ENCODE data around the gene TMEM129.

The TMEM129 gene

DNA sequence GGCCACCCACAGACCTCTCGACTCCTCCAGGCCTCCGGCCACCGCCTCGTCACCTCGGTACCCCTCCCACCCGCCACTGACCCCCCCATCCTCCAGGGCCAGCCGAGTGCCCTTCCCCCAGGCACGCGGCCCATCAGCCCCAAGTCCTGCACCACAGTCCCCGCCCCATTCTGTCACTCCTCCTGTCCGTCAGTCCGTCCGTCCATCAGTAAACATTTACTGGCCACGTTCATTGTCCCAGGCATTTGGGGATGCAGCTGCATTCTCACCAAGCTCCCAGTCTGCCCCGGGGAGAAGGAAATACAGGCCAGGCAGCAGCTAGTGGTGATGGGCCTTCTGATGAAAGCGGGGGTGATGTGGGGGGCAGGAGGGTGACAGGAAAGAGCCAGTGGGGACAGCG is 36.7 kb upstream of the TMEM129 start:
- FAIRE-seq = no peak

DNA sequence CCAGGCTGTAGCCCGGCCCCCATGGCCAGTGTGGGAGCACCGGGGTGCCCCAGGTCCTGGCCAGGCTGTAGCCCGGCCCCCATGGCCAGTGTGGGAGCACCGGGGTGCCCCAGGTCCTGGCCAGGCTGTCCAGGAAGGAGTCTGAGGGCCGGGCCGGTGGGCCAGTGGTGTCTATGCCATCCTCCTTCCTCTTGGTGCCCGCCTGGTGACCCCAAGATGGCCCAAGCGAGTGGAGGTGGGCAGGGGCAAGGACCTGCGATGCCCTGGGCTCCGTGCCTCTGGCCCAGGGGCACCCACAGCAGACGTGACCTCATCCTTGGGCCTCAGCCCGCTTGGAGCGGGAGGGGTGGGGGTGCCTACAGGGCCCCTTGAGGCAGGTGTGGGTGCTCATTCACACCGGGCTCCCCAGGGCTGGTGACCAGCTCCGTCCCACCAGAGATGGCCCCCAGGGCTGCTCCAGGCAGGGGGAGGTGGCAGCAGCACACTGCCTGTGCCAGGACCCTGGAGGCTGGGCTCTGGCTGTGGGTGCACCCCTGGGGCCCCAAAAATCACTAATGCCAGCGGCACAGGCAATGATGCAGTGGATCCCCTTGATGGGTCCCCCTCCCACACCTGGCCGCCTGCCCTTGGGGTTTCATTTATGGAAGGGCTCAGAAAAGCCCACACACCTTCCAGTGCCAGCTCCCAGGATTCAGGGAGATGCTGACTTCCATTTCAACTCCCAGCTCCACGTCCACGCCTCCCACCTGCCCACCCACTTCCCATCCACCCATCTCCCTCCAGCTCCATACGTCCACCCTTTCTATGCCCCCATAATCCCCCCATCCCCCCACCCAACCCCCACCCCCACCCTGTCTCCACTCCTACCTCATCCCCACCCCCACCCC is 36.0 kb upstream of the TMEM129 start:
- FAIRE-seq = no peak

DNA sequence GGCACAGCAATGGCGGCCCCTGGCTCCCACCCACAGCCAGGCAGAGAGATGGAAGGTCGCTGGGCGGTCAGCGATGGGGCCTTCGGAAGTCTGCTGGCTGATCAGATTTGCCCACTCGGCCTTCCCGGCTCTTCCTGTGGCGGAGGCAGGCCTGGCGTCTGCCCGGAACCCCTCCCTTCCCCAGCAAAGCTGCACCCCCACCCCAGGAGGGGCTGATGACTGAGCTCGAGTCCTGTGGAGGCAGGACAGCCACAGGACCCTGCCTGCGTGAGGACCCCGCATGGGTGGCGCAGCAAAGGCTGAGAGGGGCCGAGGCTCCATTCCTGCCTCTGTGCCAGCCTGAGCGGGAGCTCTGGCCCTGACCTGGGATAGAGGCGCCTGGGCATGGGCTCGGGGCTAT is 35.0 kb upstream of the TMEM129 start:
- no peak for FAIRE-seq

DNA sequence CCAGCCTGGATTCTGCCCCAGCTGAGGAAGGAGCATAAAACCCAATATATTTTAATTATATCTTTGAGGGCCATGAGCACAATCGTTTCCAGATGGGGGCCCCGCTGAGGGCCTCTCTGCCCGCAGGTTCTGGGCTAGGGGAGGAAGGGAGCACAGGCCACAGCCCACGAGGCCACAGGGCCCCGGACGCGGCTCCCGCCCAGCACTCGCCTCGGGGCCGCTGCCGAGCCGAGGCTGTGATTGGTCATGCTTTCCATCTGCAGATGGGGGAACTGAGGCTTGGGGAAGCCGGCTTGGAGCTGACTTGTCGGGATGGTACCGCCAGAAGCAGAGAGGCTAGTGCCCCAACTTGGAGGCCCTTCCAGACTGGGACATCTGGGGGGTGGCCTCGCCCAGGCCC is 34.2 kb upstream of the TMEM129 start:
- no peak for FAIRE-seq

DNA sequence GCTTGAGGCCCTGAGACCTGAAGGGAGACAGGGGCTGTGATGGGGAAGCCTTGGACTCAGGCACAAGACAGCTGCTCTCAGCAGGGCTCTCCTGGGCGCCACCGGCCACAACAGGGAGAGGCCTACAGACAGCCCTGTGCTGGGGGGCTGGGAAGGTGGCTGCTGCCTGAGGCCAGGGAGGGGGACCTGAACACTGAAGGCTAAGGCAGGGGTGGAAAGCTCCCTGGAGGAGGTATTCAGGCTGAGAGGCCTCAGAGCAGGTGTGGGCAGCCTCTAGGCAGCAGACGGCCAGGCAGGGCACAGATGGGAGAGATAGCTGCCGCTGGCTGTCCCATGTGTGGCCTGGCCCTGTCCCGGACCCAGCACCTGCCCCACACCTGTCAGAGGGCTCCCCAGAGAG is 33.2 kb upstream of the TMEM129 start:
- FAIRE-seq = no peak

DNA sequence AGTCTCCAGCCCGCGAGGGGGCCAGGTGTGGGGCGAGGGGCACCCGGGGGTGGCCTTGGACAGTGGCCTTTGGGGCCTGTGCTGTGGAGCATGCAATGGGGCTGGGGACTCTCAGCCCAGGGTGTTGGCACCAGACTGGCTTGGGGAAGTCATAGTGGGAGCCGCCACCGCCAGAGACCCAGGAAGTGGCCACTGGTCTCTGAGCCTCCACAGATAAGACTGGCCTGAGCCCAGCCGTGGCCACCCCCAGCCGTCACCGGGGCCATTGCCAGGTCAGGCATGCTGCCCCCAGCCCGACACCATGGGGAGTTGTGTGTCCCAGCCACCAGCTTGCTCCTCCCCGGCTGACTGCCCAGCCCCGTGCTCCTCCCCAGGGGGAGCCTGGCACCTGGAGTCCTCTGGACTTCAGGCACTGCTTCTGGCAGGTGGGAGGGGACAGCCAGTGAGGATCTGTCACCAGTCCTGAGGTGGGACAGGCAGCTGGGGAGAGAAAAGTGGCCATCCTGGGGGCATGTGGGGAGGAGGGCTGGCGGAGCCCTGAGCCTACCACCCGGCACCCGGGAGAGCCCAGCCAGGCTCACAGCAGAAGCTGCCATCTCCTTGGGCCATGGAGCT is 32.7 kb upstream of the TMEM129 start:
- no peak for FAIRE-seq

DNA sequence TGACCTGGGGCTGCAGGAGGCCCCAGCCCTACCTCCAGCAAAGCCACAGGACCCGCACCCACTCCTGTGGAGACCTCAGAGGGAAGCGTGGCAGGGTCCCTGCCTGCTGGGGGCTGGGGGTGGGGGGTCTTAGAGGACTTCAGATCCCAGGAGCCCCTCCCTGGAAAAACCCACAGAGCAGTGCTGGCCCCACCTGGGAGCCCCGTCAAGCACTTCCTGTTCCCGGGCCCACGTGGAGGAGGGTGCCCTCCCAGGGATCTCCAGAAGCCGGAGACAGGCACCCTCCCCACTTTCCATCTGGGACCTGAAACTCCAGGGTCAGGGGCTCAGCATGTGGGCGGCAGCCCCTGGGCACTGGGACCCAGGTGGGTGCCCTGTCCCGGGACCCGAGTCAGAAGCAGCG is 32.2 kb upstream of the TMEM129 start:
- FAIRE-seq = no peak

DNA sequence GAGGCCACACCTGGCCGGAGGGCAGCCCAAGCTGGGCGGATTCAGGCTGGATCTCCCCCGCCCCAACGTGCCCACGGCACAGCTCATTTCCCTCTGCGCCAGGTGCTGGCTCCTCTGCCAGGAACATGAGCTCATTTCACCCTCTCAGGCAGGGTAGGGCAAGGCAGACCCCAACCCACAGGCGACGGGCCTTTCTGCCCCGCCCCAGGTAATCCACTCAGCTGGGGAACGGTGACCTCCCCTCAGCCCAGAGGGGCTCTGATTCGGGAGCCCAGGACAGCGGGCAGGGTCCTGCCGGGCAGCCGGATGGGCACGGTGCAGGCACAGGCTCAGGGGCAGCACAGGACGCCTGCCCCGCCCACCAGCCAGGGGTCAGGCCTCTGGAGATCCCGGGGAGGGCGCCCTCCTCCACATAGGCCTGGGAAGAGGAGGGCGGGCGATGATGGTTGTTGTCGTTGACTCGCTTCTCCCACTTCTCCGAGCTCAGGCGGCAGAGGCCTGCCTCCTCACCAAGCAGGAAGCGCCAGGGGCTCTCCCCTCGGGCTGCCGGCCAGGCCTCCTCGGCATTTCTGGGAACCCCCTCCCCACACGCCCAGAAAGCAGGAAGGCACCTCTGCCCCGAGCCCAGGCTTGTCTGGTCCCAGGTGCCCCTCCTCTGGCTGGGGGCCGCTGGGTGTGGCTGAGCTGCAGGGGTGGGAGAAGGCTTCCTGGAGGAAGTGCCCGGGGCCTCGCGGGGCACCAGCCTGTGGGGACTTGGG is 31.3 kb upstream of the TMEM129 start:
- no peak for FAIRE-seq

DNA sequence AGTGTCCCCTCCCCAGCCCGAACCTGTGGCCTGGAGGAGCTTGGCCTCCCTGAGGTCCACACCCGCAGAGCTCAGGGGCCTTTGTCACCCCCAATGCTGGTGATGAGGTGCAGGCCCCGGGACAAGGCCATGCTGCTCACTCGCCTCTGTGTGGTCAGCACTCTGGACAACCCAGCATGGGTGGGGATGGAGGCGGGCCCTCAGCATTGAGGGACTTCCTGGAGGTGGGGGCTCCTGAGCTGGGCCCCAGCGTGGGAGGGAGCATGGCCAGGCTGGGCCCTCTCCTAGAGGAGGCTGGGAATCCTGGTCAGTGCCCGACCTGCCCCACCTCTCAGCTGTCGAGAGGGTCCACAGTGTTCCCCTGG is 30.8 kb upstream of the TMEM129 start:
- FAIRE-seq = no peak

DNA sequence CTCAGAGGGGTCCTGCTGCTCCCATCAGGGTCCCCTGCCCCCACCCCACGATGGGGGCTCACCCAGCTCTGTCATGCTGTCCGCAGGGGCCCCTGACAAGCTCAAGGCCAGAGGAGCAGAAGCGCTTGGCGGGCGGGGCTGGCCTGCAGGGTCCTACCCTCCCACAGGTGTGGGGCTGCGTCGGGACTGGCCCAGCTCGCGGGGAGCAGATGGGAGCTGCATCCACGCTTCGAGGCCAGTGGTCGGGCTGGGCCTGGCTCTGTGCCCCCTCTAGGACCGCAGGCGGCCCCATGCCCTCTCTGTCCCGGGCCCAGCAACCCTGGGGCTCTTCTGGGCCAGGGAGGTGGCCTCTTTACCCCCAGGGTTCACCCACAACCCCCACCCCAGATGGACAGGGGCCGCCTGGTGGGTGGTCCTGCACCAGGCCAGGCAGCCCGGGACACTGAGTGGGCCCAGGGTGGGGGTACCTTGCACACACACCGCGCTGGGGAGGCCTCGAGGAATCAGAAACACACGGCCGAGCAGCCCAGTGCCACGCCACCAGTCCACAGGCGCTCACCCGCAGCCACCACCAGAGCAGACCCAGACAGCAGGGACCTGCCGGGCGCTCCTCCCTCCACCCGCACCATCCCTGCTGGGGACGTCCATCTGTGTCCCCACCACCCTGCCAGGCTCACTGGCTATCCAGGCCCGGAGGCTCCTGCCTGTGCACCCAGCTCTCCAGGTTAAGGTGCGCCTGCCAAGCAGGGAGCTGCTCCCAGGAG is 30.2 kb upstream of the TMEM129 start:
- no peak for FAIRE-seq

DNA sequence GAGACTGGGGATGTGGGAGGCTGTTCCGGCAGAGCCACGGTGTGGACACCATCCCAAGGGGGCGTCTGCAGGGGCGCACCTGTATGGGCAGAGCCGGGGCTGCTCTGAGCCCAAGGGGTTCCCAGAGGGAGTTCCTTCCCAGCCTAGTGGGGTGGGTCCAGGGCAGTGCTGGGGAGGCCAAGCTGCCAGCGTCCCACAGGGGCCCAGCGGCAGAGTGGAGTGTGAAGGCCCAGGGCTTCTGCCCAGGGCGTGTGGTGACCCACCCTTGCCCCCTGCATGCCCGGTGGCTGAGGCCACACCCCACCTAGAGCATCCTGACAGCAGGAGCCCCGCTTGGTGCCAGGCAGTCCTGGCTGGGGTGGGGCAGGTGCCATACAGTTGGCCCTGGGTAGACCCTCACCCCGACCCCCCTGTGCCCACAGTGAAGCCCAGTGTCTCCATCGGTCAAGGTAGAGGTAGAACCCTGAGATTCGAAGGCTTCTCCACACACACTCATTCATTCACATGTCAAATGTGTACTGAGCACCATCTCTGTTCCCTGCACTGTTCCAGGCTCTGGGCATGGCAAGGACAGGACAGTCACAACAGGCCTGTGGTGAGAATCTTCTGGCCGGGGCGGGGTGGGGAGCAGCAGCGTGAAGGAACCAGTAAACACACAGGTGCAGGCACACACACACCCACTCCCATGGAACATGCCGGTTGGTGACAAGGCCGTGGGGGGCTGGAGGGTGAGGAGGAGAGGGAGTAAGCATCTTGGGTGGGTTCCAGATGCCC is 29.4 kb upstream of the TMEM129 start:
- no peak for FAIRE-seq

DNA sequence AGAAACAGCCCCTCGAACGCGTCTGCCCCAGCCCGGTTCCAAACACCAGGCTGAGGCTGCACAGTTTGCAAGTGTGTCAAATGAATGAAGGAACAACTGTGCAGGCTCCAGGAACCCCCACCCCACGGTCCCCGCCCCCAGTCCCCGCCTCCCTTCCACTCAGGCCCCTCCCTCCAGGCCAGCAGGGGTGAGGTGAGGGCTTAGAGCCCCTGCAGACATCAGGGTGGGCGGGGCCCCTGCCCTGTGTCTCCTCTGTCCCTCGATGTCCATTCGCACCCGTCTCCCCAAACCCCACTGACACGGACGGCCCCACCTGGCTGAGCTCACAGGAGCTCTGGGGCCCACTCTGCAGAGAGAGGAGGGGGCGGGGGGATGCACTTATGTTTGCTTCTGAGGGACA is 28.7 kb upstream of the TMEM129 start:
- FAIRE-seq = no peak

DNA sequence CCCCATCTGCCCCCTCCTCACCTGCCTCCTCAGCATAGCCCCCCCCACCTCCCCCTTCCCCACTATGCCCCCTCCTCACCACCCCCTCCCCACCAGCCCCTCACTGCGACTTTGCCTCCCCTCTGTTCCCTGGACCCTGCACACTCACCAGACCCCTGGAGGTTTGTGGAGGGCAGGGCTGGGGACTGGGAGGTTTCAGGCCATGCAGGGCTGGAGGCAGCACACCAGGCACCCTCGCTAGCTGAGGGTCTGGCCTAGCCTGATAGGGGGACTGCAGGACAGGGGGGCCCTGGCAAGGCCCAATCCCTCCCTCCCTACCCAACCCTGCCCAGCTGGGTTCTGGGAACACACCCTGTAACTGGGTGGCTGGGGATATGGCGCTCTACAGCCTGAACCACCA is 28.2 kb upstream of the TMEM129 start:
- no peak for FAIRE-seq

DNA sequence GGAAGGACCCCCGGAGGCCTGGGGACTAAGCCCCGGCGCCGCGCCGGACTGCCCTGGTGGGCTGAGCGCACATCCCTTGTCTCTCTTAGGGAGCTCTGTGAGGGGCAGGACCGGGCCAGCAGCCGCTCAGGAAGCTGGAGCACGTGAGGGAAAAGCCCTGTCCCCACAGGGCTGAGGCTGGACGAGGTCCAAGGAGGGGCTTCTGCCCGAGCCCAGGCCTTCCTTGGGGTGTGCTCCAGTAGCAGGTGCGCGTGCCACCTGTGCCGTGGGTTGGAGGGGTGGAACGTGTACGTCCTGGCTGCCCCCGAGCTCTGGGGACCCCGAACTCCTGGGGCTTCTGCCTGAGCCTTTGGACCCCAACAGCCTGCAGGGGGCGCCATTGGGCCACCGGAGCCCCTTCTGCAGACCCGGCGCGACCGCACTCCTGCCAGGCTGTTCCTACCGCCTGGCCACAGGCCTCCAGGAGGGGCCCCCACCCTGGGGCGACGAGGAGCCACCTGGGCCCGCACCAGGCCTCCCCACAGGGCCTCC is 27.4 kb upstream of the TMEM129 start:
- no peak for FAIRE-seq

DNA sequence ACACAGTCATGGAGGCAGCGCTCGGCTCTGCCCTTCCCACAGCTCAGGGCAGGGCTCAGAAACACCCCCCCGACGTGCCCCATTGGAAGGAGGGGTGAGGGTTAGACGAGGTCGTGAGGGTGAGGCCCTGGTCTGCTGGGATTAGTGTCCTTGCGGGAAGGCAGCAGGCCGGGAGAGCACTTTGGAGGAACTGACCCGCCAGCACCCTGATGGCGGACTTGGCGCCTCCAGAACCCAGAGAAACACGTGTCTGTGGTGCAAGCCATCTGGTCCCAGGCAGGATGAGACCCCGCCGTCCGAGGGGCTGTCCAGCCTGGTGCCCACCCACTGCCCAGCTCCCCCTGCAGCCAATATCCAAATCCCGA is 26.5 kb upstream of the TMEM129 start:
- FAIRE-seq = no peak

DNA sequence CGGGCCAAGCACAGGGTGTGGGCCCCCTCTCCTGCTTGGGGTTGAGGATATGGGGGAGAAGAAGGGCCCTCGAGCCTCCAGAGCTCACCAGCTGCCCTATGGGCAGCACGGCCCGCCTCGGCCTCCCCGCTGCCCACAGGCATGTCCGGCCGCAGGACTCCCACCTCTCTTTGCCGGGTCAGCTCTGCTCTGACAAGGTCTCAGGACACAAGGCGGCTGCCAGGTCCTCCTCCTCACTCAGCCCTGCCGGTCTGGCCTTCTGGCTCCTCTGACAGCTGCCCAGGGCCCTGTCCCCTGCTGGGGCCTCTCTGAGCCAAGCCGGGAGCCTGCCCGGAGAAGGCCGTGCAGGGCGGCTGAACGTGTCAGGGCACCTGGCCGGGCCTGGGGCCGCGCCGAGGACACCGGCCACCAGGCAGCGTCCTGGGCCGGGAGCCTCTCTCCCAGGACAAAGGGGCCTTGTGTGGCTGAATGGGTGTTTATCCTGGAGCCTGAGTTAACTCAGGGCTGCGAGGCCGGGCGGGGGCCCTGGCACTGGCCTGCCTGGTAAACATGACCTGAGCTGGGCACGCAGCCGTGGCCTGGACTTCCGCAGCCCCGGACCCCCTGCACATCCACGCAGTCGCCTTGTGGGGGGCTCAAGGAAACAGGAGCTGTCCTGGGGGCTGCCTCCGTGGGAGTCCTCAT is 25.9 kb upstream of the TMEM129 start:
- FAIRE-seq = no peak

DNA sequence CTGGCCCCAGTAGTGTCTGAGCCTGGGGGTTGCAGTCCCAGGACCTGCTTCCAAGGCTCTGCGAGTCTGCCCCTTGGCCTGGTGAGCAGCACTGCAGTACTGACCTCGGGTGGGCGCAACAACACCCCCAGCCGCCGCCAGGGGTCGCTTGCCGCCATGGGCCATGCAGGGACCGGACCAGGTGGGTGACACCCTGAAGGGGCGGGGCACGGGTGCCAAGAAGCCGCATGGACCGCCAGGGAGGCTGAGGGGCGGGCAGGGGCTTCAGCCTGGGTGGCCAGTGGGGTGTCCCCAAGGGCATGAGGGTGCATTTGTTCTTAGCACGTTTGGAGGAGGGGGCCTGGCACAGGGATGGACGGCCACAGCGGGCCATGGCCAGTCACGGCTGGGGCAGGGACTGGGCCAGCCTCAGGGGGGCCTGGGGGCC is 25.2 kb upstream of the TMEM129 start:
- FAIRE-seq = no peak

DNA sequence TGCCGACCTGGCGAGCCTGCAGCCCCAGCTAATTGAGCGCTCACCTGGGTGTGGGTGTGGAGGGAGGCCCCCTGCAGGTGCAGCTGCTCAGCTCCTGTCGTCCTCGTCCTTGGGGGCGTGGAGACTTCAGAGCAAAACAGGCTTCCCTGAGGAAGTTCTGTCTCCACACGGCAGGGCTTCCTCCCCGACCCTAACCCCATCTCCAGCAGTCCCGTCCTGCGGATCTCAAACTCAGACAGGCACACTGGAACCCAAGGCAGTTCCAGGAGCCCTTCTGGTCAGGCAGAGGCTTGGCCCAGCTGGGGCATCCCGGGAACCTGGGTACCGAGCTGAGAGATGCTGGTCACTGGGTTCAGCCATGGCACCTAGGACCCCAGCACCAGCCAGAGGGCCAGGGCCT is 24.6 kb upstream of the TMEM129 start:
- FAIRE-seq = no peak

DNA sequence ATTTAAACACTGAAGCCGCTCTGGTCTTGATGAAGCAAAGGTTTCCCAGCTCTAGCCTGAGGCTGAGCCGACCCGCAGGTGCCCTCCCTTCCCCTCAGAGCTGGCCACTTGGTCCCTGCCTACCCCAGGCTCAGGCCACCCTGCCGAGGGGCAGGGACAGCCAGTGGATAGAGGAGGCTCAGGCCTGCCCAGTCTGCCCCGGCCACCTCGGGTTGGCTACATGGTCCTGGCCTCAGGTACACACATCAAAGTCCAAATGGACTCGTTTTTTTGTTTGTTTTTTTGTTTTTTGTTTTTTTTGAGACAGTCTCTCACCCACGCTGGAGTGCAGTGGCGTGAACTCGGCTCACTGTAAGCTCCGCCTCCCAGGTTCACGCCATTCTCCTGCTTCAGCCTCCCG is 24.0 kb upstream of the TMEM129 start:
- FAIRE-seq = no peak

DNA sequence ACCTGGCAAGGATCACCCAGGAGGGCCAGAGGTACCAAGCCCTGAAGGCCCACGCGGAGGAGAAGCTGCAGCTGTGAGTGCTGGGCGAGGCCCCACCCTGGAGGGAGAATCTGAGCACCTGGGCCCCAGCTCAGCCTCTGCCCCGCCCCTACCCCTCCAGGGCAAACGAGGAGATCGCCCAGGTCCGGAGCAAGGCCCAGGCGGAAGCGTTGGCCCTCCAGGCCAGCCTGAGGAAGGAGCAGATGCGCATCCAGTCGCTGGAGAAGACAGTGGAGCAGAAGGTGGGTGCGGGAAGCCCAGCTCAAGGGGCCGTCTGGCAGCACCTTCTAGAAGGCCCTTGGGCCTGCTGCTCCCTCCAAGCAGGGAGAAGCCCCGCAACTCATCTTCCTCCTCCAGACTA is 23.4 kb upstream of the TMEM129 start:
- FAIRE-seq = no peak

DNA sequence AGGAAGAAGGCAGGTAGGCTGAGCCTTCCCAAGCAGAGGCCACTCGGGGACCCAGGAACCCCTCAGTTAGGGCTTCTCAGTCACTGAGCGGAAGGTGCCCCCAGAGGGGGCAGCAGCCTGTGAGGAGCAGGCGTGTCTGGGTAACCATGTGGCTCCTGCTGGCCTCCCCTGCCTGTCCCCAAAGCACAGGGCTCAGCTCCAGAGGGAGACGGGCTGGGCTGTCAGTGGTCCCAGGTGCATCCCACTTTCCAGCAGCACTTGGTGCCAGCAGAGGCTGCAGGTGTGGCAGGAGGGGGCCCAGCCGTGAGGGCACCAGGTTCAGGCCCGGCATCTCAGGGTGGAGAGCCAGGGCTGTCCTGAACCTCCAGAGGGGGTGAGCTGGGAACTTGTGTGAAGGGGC is 22.9 kb upstream of the TMEM129 start:
- no peak for FAIRE-seq

DNA sequence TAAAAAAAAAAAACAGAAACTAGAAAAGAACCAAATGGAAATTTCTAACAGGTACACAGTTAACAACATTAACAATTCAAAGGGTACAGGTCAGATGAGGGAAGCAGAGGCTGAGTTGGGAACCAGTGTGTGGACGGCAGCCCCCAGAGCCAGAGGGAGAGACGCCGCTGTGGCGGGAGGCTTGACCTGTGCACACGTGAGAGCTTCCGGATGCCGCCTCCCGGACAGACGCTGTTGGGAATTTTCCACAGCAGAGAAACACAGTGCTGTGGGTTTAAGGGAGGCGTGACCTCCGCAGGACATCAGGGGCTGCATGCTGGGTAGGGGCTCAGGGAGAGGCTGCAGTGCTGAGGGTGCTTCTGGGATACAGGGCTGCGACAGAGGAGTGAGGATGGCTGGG is 22.4 kb upstream of the TMEM129 start:
- no peak for FAIRE-seq

All from colon (tissue), 2 donors.